Measurements from ENCODE around the gene TBX19. TPM values are rescaled to one million over a fixed set of nuclear protein-coding genes. Genes with fewer than 3 reads are reported as not detected.

The TBX19 gene
- total and polyA plus RNA-seq, 11 donors: 0.19 to 1.3 (median 0.33) TPM; not detected in 1

DNA sequence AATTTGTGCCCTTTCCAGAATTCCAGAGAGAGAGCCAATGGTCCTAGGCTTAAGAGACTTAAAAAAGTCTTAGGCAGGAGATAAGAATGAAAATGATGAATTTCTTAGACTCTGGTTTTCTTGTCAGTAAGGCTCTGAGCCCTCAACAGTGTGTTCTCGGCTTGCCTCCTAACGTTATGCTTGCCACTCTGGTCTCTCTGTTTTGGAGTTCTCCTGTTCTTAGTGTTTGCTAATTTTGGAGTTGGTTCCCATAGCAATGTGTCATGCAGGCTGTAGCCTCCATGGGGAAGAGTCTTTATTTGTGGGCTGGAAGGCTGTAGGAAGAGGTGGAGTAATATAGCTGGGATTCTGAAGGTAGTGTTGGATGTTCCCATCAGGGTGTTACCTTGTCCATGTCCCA lies 19.9 kb downstream of the TBX19 start:
- TF ChIP-seq, protein P1, sequence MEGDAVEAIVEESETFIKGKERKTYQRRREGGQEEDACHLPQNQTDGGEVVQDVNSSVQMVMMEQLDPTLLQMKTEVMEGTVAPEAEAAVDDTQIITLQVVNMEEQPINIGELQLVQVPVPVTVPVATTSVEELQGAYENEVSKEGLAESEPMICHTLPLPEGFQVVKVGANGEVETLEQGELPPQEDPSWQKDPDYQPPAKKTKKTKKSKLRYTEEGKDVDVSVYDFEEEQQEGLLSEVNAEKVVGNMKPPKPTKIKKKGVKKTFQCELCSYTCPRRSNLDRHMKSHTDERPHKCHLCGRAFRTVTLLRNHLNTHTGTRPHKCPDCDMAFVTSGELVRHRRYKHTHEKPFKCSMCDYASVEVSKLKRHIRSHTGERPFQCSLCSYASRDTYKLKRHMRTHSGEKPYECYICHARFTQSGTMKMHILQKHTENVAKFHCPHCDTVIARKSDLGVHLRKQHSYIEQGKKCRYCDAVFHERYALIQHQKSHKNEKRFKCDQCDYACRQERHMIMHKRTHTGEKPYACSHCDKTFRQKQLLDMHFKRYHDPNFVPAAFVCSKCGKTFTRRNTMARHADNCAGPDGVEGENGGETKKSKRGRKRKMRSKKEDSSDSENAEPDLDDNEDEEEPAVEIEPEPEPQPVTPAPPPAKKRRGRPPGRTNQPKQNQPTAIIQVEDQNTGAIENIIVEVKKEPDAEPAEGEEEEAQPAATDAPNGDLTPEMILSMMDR (IDR thresholded peaks at IDR 0.05): no peak
- TF ChIP-seq POLR2A (IDR thresholded peaks at IDR 0.05): no peak
- intact Hi-C loops (cut with DNase I): no loop called here
- DNase-seq (no peak), ATAC-seq (peak in 1 of 4 donors; percentile 16)
- Histone ChIP-seq H3K4me3 (no peak overlapping the region), H3K27ac (no peak overlapping the region), H3K9me3 (no peaks in the 10 kb centered on the region), H3K4me1 (peaks cover 0 to 9% (median 0%) of the 10 kb centered on the region in 12 donors), H3K36me3 (no peaks in the 10 kb centered on the region), H3K27me3 (no peaks in the 10 kb centered on the region)
- WGBS, 4 donors: 29 to 72% (median 50%) methylated on average over 2 of the region's 2 CpGs

GRCh38 chr1:168301664-168302320 lies 21.1 kb downstream of the TBX19 start:
- 51 to 67% (median 58%) methylated on average over 3 of the region's 3 CpGs for WGBS, 4 donors
- H3K4me1 ChIP-seq: peaks cover 0 to 9% (median 0%) of the 10 kb centered on the region in 12 donors
- no peak overlapping the region for H3K27ac ChIP-seq
- H3K27me3 ChIP-seq: no peaks in the 10 kb centered on the region
- TF ChIP-seq POLR2A (IDR thresholded peaks at IDR 0.05): no peak
- TF ChIP-seq, protein P1 (IDR thresholded peaks at IDR 0.05): no peak
- no peak for ATAC-seq
- DNase-seq: no peak
- H3K4me3 ChIP-seq: no peak overlapping the region
- intact Hi-C loops (cut with DNase I): no loop called here
- H3K36me3 ChIP-seq: peaks cover 0 to 4% (median 0%) of the 10 kb centered on the region in 9 donors
- H3K9me3 ChIP-seq: no peaks in the 10 kb centered on the region

DNA sequence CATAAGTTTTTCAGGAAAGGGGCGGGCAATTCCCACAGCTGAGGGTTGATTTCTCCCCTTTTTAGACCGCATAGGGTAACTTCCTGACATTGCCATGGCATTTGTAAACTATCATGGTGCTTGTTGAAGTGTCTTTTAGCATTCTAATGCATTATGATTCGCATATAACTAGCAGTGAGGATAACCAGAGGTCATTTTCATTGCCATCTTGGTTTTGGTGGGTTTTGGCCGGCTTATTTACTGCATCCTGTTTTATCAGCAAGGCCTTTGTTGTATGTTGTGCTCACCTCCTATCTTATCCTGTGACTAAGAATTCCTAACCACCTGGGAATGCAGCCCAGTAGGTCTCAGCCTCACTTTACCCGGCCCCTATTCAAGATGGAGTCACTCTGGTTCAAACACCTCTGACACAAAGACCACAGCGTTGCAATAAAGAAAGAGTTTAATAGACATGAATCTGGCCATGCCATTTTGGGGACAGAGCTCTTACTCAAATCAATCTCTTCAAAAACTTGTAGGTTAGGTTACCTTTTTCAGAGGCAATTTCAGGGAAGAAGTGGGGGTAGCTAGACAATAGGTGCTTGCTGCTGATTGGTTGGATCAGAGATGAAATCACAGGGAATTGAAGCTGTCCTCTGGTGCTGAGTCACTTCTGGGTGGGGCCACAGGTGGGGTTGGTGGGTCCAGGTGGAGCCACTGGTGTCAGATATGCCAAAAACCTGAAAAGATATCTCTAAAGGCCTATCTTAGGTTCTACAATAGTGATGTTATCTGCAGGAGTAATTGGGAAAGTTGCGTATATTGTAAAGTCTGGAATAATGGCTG lies 23.3 kb downstream of the TBX19 start:
- TF ChIP-seq POLR2A (IDR thresholded peaks at IDR 0.05): no peak
- TF ChIP-seq, protein P1 (IDR thresholded peaks at IDR 0.05): no peak
- 70 to 87% (median 85%) methylated on average over 7 of the region's 7 CpGs for WGBS, 4 donors
- ATAC-seq: no peak

DNA sequence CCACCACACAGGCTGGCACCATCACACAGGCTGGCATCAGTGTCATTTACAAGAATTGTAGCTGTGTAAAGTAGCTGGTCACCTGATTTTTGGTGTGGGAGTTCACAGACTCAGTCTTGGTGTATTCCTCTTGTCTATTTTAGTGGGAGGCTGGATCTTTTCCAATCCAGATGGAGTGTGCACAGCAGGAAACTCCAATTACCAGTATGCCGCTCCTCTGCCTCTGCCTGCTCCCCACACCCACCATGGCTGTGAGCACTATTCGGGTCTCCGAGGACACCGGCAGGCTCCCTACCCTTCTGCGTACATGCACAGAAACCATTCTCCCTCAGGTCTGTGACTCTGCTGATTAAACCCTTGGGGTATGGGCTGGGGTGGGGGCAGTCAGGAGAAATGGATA lies 24.2 kb downstream of the TBX19 start:
- TF ChIP-seq, protein P1 (IDR thresholded peaks at IDR 0.05): no peak
- TF ChIP-seq POLR2A (IDR thresholded peaks at IDR 0.05): no peak
- DNase-seq (no peak), ATAC-seq (no peak)
- H3K27me3 ChIP-seq: no peaks in the 10 kb centered on the region
- peaks cover 0 to 9% (median 0%) of the 10 kb centered on the region in 12 donors for H3K4me1 ChIP-seq
- H3K36me3 ChIP-seq: peaks cover 0 to 11% (median 0%) of the 10 kb centered on the region in 9 donors
- intact Hi-C loops (cut with DNase I): no loop called here
- no peak overlapping the region for H3K4me3 ChIP-seq
- 84 to 90% (median 88%) methylated on average over 5 of the region's 5 CpGs for WGBS, 4 donors
- no peak overlapping the region for H3K27ac ChIP-seq
- H3K9me3 ChIP-seq: no peaks in the 10 kb centered on the region

More for the DNA sequence above, 23.3 kb downstream of the TBX19 start:
- no peak overlapping the region for H3K27ac ChIP-seq
- peaks cover 0 to 9% (median 0%) of the 10 kb centered on the region in 12 donors for H3K4me1 ChIP-seq
- no peaks in the 10 kb centered on the region for H3K9me3 ChIP-seq
- intact Hi-C loops (cut with DNase I): no loop called here
- DNase-seq: no peak
- H3K4me3 ChIP-seq: no peak overlapping the region
- H3K36me3 ChIP-seq: peaks cover 0 to 11% (median 0%) of the 10 kb centered on the region in 9 donors
- no peaks in the 10 kb centered on the region for H3K27me3 ChIP-seq
